Stimulated activated CD4-positive, alpha-beta T cell treated with anti-CD3 and anti-CD28 coated beads, Interleukin-4, amount 100 ng/mL, for 4 hours (primary cell): ENCODE results near the gene EIF4EBP3.

Experiments
- DNase-seq, 2 experiments: peaks; one replicate each; pipeline ENCODE4 v3.0.0-alpha.2; 2020

The EIF4EBP3 gene

GRCh38 chr5:140547508-140548299, at the start of gene EIF4EBP3:
Gene EIF4EBP3 (plus strand): TSS chr5:140547662. CDS start chr5:140547738, 76 bp downstream.
- DNase-seq = peak; percentile 78 to 83

GRCh38 chr5:140497897-140498296, 49.6 kb upstream of the EIF4EBP3 start:
- no peak for DNase-seq

DNA sequence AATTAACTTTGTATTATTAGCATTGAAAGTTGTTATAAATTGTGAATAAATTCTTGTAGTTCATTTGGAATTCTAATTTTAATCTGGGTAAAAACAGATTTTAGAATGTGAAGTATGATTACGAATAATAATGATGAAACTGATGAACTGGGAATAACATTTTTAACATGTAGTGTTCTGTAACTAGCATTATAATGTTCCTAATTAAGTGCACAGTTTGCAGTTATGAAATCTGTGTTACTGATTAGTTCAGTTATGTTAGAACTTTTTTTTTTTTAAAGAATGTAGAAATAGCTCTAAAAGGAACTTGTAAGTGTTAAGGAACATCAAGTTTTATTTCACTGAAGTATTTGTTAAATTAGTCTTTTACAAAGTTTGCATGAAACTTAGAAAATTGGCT, 48.9 kb upstream of the EIF4EBP3 start:
- no peak for DNase-seq

GRCh38 chr5:140502834-140503233, 44.6 kb upstream of the EIF4EBP3 start:
- DNase-seq = no peak

GRCh38 chr5:140509898-140510297, 37.6 kb upstream of the EIF4EBP3 start:
- no peak for DNase-seq

GRCh38 chr5:140513124-140513523, 34.3 kb upstream of the EIF4EBP3 start:
- DNase-seq = no peak

DNA sequence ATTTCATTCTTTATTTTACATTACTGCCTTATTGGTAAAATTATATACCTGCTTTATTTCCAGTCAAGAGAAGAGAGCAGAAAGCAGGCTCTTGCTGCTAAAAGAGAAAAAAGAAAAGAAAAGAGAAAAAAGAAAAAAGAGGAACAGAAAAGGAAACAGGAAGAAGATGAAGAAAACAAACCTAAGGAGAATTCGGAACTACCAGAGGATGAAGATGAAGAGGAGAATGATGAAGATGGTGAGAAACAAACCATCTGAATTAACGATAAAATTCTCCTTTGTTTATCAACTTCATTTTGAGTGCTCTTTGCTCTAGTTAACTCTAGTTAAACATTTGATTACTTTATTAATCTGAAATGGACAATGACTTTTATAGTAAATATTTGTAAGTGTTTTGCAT, 23.5 kb upstream of the EIF4EBP3 start:
- no peak for DNase-seq

- DNase-seq = no peak
Measured at GRCh38 chr5:140540227-140540626, 7.2 kb upstream of the EIF4EBP3 start.

- no peak for DNase-seq
Measured at GRCh38 chr5:140542972-140543371, 4.5 kb upstream of the EIF4EBP3 start.

- DNase-seq = no peak
Measured at GRCh38 chr5:140544986-140545385, 2.5 kb upstream of the EIF4EBP3 start.

- no peak for DNase-seq
Measured at GRCh38 chr5:140545606-140546005, 1.9 kb upstream of the EIF4EBP3 start.

DNA sequence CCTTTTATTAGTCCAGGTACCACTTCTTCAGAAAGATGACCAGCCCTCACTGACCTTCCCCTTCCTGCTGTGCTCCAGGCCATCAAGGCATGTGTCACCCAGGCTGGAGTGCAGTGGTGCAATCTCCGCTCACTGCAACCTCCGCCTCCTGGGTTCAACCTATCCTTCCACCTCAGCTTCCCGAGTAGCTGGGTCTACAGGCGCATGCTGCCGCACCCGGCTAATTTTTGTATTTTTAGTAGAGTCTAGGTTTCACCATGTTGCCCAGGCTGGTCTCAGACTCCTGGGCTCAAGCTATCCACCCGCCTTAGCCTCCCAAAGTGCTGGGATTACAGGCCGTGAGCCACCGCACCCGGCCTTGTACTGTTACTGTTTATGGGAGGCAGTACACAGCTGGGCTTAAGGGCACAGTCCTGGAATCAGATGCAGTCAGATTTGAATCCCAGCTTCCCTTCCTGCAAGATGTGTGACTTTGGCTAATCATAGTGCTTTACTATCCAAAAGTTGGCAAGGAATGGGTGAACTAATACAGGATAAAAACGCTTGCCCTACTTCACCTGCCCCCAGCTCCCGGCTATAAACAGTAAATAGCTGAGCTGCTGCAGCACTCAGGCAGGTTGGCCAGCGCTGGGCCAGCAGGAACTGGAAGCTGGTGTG, 483 bp upstream of the EIF4EBP3 start:
- DNase-seq = no peak

DNA sequence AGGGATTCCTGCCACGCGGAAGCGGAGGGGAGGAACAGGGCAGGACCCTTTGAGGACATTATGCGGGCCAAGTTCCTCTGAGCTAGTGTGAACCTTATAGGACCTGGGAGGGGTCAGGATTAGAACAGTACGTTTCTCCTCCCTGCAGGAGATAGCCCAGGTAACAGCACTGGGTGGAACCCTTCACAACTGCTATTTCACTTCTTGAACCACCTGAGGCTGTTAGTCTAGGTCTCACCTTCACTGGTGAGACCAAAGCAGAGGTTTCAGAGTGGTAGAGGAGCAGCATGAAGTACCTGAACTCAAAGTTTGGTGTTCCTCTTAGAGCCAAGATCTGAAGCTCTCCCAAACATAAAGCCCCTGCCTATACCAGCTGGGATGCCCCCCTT, 832 bp downstream of the EIF4EBP3 start:
- DNase-seq = no peak

GRCh38 chr5:140548791-140549190, 1.3 kb downstream of the EIF4EBP3 start:
- DNase-seq = no peak

DNA sequence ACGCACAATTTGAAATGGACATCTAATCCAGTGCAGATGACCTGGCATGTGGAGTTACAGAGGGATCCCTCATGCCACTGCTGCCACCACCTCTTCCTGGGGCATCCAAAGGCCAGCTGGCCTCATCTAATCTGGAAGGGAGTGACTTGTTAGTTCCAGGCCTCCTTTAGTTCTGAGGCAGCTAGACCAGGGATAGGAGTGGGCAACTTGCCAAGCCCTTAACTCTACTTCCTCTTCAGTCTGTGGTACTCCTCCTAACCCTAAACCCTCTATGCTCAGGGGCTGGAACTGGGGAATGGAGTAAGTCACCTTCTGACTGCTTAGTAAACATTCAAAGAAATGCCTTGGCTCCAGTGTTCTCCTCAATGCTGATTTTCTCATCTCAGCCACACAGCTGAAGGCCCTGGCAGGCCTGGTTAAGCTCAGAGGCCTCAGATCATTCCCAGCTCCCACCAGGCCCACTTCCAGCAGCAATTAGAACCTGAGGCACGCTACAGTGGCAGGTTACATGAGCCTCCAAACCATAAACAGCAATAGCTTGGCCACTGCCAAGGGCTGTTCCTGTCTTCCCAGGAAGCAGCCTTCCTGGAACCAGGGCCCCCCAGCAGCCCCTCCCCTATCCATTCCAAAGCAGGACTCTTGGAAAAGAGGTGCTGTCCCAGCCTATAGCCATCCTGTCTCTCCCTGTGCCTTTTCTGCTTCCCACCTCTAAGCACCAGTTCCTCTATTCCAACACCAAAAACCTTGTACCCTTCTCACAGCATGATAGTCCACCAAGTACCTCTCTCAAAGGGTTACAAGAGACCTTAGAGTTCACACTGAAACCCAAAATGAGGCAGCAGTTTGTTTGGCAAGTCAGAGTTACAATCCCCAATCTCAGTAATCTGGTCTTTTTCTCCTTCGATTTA, 2.0 kb downstream of the EIF4EBP3 start:
- no peak for DNase-seq

DNA sequence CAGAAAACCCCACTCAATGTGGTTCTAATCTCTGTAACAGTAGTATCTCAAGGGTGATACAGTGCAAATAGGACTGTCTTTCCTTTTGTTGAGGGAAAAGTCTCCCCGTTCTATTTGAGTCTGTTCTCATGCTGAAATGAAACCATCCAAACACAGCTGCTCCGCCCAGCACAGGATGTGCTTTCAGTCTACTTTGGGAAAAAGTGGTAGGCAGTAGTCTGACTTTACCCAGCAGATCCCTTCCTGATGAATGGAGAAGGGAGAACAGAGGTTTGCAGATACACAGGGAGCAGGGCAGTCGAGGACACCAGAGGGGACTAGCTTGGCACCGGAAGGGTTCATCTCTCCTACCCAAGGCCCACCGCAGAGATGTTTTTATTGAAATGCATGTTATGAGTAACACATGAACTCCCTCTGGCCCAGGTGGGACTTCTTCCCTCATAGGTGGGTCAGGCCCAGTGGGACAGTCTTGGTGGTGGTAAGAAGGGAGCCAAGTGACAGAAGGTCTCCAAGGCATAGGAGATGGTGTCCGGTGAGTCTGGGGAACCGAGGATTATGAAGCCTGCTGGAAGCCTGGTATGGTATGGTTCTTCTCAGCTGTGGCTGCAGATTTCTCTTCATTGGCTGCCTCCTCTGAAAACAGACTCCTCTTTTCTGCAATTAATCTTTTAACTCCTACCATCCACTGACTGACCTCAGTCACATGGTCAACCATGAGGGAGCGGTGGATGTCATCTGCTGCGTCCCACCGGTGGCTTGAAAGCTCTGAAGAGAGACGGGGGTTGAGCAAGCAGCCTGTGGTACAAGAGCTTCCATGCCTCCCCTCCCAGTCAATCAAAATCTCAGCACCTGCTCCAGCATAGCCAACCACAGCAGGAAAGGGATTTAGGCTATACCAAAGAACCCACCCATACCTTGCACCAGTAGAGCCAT, 3.0 kb downstream of the EIF4EBP3 start:
- DNase-seq = no peak

- DNase-seq = no peak
Measured at GRCh38 chr5:140551872-140552271, 4.4 kb downstream of the EIF4EBP3 start.

- no peak for DNase-seq
Measured at GRCh38 chr5:140553657-140554056, 6.2 kb downstream of the EIF4EBP3 start.

- DNase-seq = no peak
Measured at GRCh38 chr5:140554454-140554853, 7.0 kb downstream of the EIF4EBP3 start.

DNA sequence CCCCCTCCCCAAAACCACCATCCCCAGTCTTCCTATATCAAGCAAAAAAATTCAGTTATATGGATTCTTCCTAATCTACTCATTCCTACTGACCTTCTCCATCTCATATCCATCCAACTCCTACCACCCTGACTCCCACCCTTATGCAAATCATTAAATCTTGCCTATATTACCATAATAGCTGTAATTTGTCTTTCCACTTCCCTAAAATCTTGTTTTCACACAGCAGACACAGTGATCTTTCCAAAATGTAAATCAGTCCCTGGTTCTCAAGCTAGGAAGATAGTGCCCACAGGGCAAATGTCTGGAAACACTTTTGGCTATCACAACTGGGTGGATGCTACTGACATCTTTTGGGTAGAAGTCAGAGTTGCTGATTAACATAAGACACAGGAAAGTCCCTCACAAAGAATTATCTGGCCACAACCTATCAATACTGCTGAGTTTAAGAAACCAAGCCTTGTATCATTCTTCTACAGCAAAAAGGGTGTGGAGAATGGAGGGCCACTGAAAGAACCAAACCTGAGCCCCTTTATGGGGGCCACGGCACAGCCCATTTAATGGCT, 8.4 kb downstream of the EIF4EBP3 start:
- no peak for DNase-seq

- DNase-seq = no peak
Measured at GRCh38 chr5:140556438-140556837, 9.0 kb downstream of the EIF4EBP3 start.
